ENCODE data around the gene IGFL1.
"Not testable (repeated sequence)": the region's sequence is repeated elsewhere in the genome, so short reads cannot be mapped to it uniquely, and the experiment has no call there.

IGFL1 gene

DNA sequence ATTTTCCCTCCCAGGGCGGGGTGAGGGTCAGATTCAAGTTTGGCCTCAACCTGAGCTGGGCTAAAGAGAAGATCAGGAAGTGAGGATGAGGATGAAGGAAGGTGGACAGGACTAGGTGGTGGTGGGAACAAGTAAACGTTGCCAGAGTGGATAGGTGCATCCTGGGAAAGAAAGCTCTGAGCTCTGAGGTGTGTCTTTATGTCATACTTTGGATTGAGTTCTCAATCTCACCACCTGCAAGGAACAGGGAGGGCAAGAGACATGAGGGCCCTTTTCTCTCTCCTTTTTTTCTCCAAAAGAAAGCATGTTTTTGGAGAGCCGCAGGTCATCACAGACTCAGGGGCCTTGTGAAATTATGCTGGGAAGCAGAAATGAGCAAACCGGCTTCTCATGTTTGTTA is 38.2 kb upstream of the IGFL1 start:
- H3K9ac ChIP-seq (ENCODE audit: low read depth, low read length, poor library complexity, severe bottlenecking): no peak overlapping the region
- no peak overlapping the region for H3K4me2 ChIP-seq (ENCODE audit: low read depth, low read length, poor library complexity, severe bottlenecking)
- H3K9me2 ChIP-seq (replicated peaks; ENCODE audit: low read depth, low read length): no peaks in the 10 kb centered on the region
- no peaks in the 10 kb centered on the region for H3K9me3 ChIP-seq (ENCODE audit: insufficient read depth, low read depth, low read length)
- H3F3A ChIP-seq (ENCODE audit: low read depth): no peaks in the 10 kb centered on the region
- H3K4me3 ChIP-seq (ENCODE audit: low read length, poor library complexity, severe bottlenecking): no peak overlapping the region
- no peaks in the 10 kb centered on the region for H3K27me3 ChIP-seq (ENCODE audit: insufficient read depth, low read length, poor library complexity, severe bottlenecking)
- no peak overlapping the region for H2AFZ ChIP-seq (ENCODE audit: low read length)
- TF ChIP-seq, protein P1, sequence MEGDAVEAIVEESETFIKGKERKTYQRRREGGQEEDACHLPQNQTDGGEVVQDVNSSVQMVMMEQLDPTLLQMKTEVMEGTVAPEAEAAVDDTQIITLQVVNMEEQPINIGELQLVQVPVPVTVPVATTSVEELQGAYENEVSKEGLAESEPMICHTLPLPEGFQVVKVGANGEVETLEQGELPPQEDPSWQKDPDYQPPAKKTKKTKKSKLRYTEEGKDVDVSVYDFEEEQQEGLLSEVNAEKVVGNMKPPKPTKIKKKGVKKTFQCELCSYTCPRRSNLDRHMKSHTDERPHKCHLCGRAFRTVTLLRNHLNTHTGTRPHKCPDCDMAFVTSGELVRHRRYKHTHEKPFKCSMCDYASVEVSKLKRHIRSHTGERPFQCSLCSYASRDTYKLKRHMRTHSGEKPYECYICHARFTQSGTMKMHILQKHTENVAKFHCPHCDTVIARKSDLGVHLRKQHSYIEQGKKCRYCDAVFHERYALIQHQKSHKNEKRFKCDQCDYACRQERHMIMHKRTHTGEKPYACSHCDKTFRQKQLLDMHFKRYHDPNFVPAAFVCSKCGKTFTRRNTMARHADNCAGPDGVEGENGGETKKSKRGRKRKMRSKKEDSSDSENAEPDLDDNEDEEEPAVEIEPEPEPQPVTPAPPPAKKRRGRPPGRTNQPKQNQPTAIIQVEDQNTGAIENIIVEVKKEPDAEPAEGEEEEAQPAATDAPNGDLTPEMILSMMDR (conservative IDR thresholded peaks at IDR 0.05; ENCODE audit: low read length): no peak
- no peak for TF ChIP-seq EZH2phosphoT487 (IDR thresholded peaks at IDR 0.05; ENCODE audit: borderline replicate concordance)
- no peaks in the 10 kb centered on the region for H3K4me1 ChIP-seq (ENCODE audit: insufficient read depth, low read length, poor library complexity, severe bottlenecking)
- H3K36me3 ChIP-seq (ENCODE audit: insufficient read depth, low read length): no peaks in the 10 kb centered on the region
- H3K79me2 ChIP-seq (ENCODE audit: insufficient read depth, low read length): no peaks in the 10 kb centered on the region
- H4K20me1 ChIP-seq (ENCODE audit: insufficient read depth, low read length, poor library complexity, severe bottlenecking): no peaks in the 10 kb centered on the region

DNA sequence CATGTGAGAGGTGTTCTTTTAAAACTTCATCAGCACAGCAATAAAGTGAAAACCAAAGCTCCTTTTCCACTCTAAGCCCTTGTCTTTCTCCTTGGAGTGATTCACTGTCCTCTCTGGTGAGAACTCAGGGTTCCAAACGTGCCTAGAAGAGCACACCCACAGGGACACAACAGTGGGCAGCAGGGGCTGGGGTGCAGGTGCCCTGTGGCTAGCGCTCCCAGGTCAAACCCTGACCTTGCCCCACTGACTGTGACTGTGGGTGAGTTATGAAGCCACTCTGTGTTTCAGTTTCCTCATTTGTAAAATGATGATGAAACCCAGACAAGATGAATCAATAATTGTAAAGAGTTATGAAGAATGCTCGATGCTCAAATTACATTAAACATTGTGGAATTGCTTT is 37.6 kb upstream of the IGFL1 start:
- Histone ChIP-seq H3K4me3 (ENCODE audit: low read length, poor library complexity, severe bottlenecking) (no peak overlapping the region), H2AFZ (ENCODE audit: low read length) (no peak overlapping the region), H3F3A (ENCODE audit: low read depth) (no peaks in the 10 kb centered on the region), H3K36me3 (ENCODE audit: insufficient read depth, low read length) (no peaks in the 10 kb centered on the region), H3K4me2 (ENCODE audit: low read depth, low read length, poor library complexity, severe bottlenecking) (no peak overlapping the region), H3K9me3 (ENCODE audit: insufficient read depth, low read depth, low read length) (no peaks in the 10 kb centered on the region), H4K20me1 (ENCODE audit: insufficient read depth, low read length, poor library complexity, severe bottlenecking) (no peaks in the 10 kb centered on the region), H3K79me2 (ENCODE audit: insufficient read depth, low read length) (no peaks in the 10 kb centered on the region), H3K9me2 (replicated peaks; ENCODE audit: low read depth, low read length) (no peaks in the 10 kb centered on the region), H3K4me1 (ENCODE audit: insufficient read depth, low read length, poor library complexity, severe bottlenecking) (no peaks in the 10 kb centered on the region), H3K9ac (ENCODE audit: low read depth, low read length, poor library complexity, severe bottlenecking) (no peak overlapping the region), H3K27me3 (ENCODE audit: insufficient read depth, low read length, poor library complexity, severe bottlenecking) (no peaks in the 10 kb centered on the region)
- TF ChIP-seq, protein P1 (conservative IDR thresholded peaks at IDR 0.05; ENCODE audit: low read length): no peak
- no peak for TF ChIP-seq EZH2phosphoT487 (IDR thresholded peaks at IDR 0.05; ENCODE audit: borderline replicate concordance)

GRCh38 chr19:46192626-46192991 is 36.9 kb upstream of the IGFL1 start:
- not testable (repeated sequence) for H4K20me1 ChIP-seq (ENCODE audit: insufficient read depth, low read length, poor library complexity, severe bottlenecking); H3K4me2 ChIP-seq (ENCODE audit: low read depth, low read length, poor library complexity, severe bottlenecking); H3K79me2 ChIP-seq (ENCODE audit: insufficient read depth, low read length); H3K9me2 ChIP-seq (replicated peaks; ENCODE audit: low read depth, low read length); H3F3A ChIP-seq (ENCODE audit: low read depth); H3K36me3 ChIP-seq (ENCODE audit: insufficient read depth, low read length); H3K4me1 ChIP-seq (ENCODE audit: insufficient read depth, low read length, poor library complexity, severe bottlenecking); H3K9me3 ChIP-seq (ENCODE audit: insufficient read depth, low read depth, low read length); H3K27me3 ChIP-seq (ENCODE audit: insufficient read depth, low read length, poor library complexity, severe bottlenecking); H3K4me3 ChIP-seq (ENCODE audit: low read length, poor library complexity, severe bottlenecking); H2AFZ ChIP-seq (ENCODE audit: low read length); H3K9ac ChIP-seq (ENCODE audit: low read depth, low read length, poor library complexity, severe bottlenecking)

- Histone ChIP-seq H3K9me3 (ENCODE audit: insufficient read depth, low read depth, low read length) (no peaks in the 10 kb centered on the region), H4K20me1 (ENCODE audit: insufficient read depth, low read length, poor library complexity, severe bottlenecking) (no peaks in the 10 kb centered on the region), H2AFZ (ENCODE audit: low read length) (no peak overlapping the region), H3K27me3 (ENCODE audit: insufficient read depth, low read length, poor library complexity, severe bottlenecking) (no peaks in the 10 kb centered on the region), H3F3A (ENCODE audit: low read depth) (no peaks in the 10 kb centered on the region), H3K36me3 (ENCODE audit: insufficient read depth, low read length) (no peaks in the 10 kb centered on the region), H3K4me2 (ENCODE audit: low read depth, low read length, poor library complexity, severe bottlenecking) (no peak overlapping the region), H3K4me1 (ENCODE audit: insufficient read depth, low read length, poor library complexity, severe bottlenecking) (no peaks in the 10 kb centered on the region), H3K79me2 (ENCODE audit: insufficient read depth, low read length) (no peaks in the 10 kb centered on the region), H3K9me2 (replicated peaks; ENCODE audit: low read depth, low read length) (no peaks in the 10 kb centered on the region), H3K9ac (ENCODE audit: low read depth, low read length, poor library complexity, severe bottlenecking) (no peak overlapping the region), H3K4me3 (ENCODE audit: low read length, poor library complexity, severe bottlenecking) (no peak overlapping the region)
- no peak for TF ChIP-seq EZH2phosphoT487 (IDR thresholded peaks at IDR 0.05; ENCODE audit: borderline replicate concordance)
- TF ChIP-seq, protein P1 (conservative IDR thresholded peaks at IDR 0.05; ENCODE audit: low read length): no peak
Observed at GRCh38 chr19:46192992-46193650, 36.4 kb upstream of the IGFL1 start.
